Right lobe of liver (tissue), 6 donors: Measurements from ENCODE around the gene RBMS2. TPM values are rescaled to one million over a fixed set of nuclear protein-coding genes. Genes with fewer than 3 reads are reported as not detected.

Source experiments
- ATAC-seq, 4 donors: fragments of 200-7000 bp; cut with Tn5 transposase; one replicate each; pipeline ENCODE4 v1.9.1; 2020; ENCODE audit warnings: mild to moderate bottlenecking in 4 of 4, moderate library complexity in 4 of 4
- DNase-seq, 3 donors: peaks; one replicate each; pipeline ENCODE4 v3.0.0-alpha.2; 2020
- H3K27ac ChIP-seq, 3 donors: fragments of 200-600 bp; one replicate each; pipeline ENCODE4 v1.8.0; 2022
- H3K27me3 ChIP-seq, 2 donors: fragments of 200-600 bp; one replicate each; pipeline ENCODE4 v1.8.0; 2022
- H3K36me3 ChIP-seq, 4 donors: fragments of 200-600 bp; sonication (generic) in 1 of 4; one replicate each; pipeline versions ENCODE4 v1.5.1 to v1.8.0; 2017 to 2022; ENCODE audit warnings: control low read depth in 1 of 4
- H3K4me1 ChIP-seq, 4 donors: fragments of 200-600 bp; sonication (generic) in 1 of 4; one replicate each; pipeline versions ENCODE4 v1.5.1 to v1.8.0; 2017 to 2022; ENCODE audit warnings: control low read depth in 1 of 4
- H3K4me3 ChIP-seq, 3 donors: fragments of 200-600 bp; one replicate each; pipeline ENCODE4 v1.8.0; 2022
- H3K9me3 ChIP-seq, 4 donors: fragments of 200-600 bp; sonication (generic) in 1 of 4; one replicate each; pipeline versions ENCODE4 v1.5.1 to v1.8.0; 2017 to 2022; ENCODE audit warnings: control low read depth in 1 of 4
- CTCF ChIP-seq, 4 donors: fragments of 200-600 bp in 3 of 4; fragments of 450-650 bp in 1 of 4; IDR thresholded peaks; one replicate each; pipeline versions ENCODE4 v1.5.1 to v1.8.0; 2016 to 2022; ENCODE audit warnings: antibody characterized with exemption in 4 of 4, mild to moderate bottlenecking in 2 of 4
- POLR2A ChIP-seq: fragments of 450-650 bp; IDR thresholded peaks from one replicate; pipeline ENCODE4 v1.6.1; 2017; ENCODE audit warnings: antibody characterized with exemption, mild to moderate bottlenecking
- WGBS: methylation state at CpG from one replicate; pipeline ENCODE4 v1.1.6; 2018; ENCODE audit warnings: low coverage, low lambda C conversion rate; ENCODE audit not compliant: insufficient coverage; ENCODE audit errors: missing lambda C conversion rate; 5-methylcytosine and 5-hydroxymethylcytosine counted together
- intact Hi-C, 2 donors: fragments of 100-400 bp; cut with DNase I; formaldehyde crosslinking; loops; one replicate each; pipeline versions ENCODE4 v1.11.2 to v1.14.1; 2022
- total RNA-seq, 6 experiments: library from RNA; depleted of rRNA in 2 of 6; stranded (reverse); fragments of >200 nt in 2 of 6; fragmentation: NEBNext Ultra II Directional in 3 of 6; extraction: Animal tissue kit (Norgen Biotek cat#: 25700) in 3 of 6; gene quantifications; one replicate each; pipeline versions ENCODE4 v1.1.0 to v1.2.4, GENCODE V29; 2016 to 2023
- donor health status: DM: no; HTN: yes; CAD: no.
- donor health status: DM: no; HTN: no; CAD: no.
- donor health status: DM: no; HTN: no; CAD: no.
- donor health status: DM: no; HTN: yes; CAD: no.
- donor health status: DM: no; HTN: yes; CAD: no.

RBMS2 gene
- total RNA-seq, 6 experiments from 2014 or later = 3.4 to 6.4 (median 4.3) TPM

- no peak overlapping the region for H3K27ac ChIP-seq
- H3K4me1 ChIP-seq = no peaks in the 10 kb centered on the region
- peak in 1 of 4 donors; percentile 16 for ATAC-seq
- 100% methylated on average over 1 of the region's 3 CpGs for WGBS
- TF ChIP-seq CTCF (IDR thresholded peaks at IDR 0.05) = no peak
- TF ChIP-seq POLR2A = no peak
- peaks cover 46 to 100% (median 79%) of the 10 kb centered on the region in 4 donors for H3K36me3 ChIP-seq
- DNase-seq = no peak
- H3K9me3 ChIP-seq = no peaks in the 10 kb centered on the region
- intact Hi-C loops = no loop called here
- no peaks in the 10 kb centered on the region for H3K27me3 ChIP-seq
- no peak overlapping the region for H3K4me3 ChIP-seq
These were observed 82.7 kb downstream of the RBMS2 start for GRCh38 chr12:56604355-56604754.

- ATAC-seq (no peak), DNase-seq (no peak)
- no peak for TF ChIP-seq POLR2A
- no peak for TF ChIP-seq CTCF (IDR thresholded peaks at IDR 0.05)
- H3K27me3 ChIP-seq = no peaks in the 10 kb centered on the region
- peaks cover 15 to 86% (median 54%) of the 10 kb centered on the region in 4 donors for H3K36me3 ChIP-seq
- no peak overlapping the region for H3K27ac ChIP-seq
- intact Hi-C loops = no loop called here
- no peaks in the 10 kb centered on the region for H3K9me3 ChIP-seq
- H3K4me3 ChIP-seq = no peak overlapping the region
- WGBS = 76% methylated on average over 4 of the region's 8 CpGs
- H3K4me1 ChIP-seq = no peaks in the 10 kb centered on the region
These were observed 93.0 kb downstream of the RBMS2 start for GRCh38 chr12:56614627-56615026.

- Histone ChIP-seq H3K27ac (no peak overlapping the region), H3K4me1 (no peaks in the 10 kb centered on the region), H3K36me3 (peaks cover 13 to 84% (median 39%) of the 10 kb centered on the region in 4 donors), H3K4me3 (no peak overlapping the region), H3K9me3 (no peaks in the 10 kb centered on the region), H3K27me3 (no peaks in the 10 kb centered on the region)
- 100% methylated on average over 2 of the region's 3 CpGs for WGBS
- ATAC-seq (no peak), DNase-seq (no peak)
- TF ChIP-seq POLR2A (no peak), CTCF (IDR thresholded peaks at IDR 0.05) (no peak)
- intact Hi-C loops = no loop called here
These were observed 94.6 kb downstream of the RBMS2 start for GRCh38 chr12:56616244-56616643.

GRCh38 chr12:56616925-56617324 is 95.3 kb downstream of the RBMS2 start:
- Histone ChIP-seq H3K9me3 (no peaks in the 10 kb centered on the region), H3K27me3 (no peaks in the 10 kb centered on the region), H3K4me1 (no peaks in the 10 kb centered on the region), H3K27ac (no peak overlapping the region), H3K4me3 (no peak overlapping the region), H3K36me3 (peaks cover 12 to 80% (median 34%) of the 10 kb centered on the region in 4 donors)
- TF ChIP-seq POLR2A = no peak
- ATAC-seq (no peak), DNase-seq (no peak)
- intact Hi-C loops = no loop called here

- DNase-seq (no peak), ATAC-seq (no peak)
- peaks cover 0 to 13% (median 2%) of the 10 kb centered on the region in 4 donors for H3K4me1 ChIP-seq
- H3K4me3 ChIP-seq = no peak overlapping the region
- no peak overlapping the region for H3K27ac ChIP-seq
- WGBS = no CpG with 5 or more reads among the region's 1 CpG
- H3K27me3 ChIP-seq = no peaks in the 10 kb centered on the region
- H3K36me3 ChIP-seq = peaks cover 0 to 31% (median 2%) of the 10 kb centered on the region in 4 donors
- no peaks in the 10 kb centered on the region for H3K9me3 ChIP-seq
- intact Hi-C loops = no loop called here
- TF ChIP-seq POLR2A = no peak
- TF ChIP-seq CTCF (IDR thresholded peaks at IDR 0.05) = no peak
These were observed 100.9 kb downstream of the RBMS2 start for GRCh38 chr12:56622535-56622934.
